ENCODE data around the gene TMED10.

GRCh38 chr14:75088566-75089373 lies 87.6 kb downstream of the TMED10 start:
- TF ChIP-seq CTCF (IDR thresholded peaks at IDR 0.05) (peak; percentile 55 to 95 (median 82)), POLR2A (IDR thresholded peaks at IDR 0.05) (no peak)
